Measurements from ENCODE around the gene KRT31. TPM values are rescaled to one million over a fixed set of nuclear protein-coding genes. Genes with fewer than 3 reads are reported as not detected.

KRT31 gene
- total RNA-seq, 1 experiment from 2014 or later: not detected

DNA sequence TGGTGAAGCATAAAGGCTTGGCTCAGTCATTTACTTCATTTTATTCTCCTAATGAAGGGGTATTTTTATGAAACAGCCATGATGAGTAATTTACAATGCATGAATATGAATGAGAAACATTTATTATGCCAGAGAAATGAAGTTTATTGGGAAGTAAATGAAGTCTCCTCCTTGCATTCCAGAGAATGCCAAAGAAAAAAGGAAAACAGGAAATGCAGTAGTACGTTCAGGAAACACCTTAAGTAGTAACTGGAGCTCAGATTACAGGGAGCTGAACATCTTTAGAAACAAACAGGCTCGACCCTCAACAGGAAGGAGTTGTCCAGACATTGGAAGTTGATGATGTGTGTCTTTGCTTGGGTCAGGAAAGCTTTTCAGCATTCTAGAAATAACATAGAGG is 19.9 kb downstream of the KRT31 start (continued):
- TF ChIP-seq, protein P1, sequence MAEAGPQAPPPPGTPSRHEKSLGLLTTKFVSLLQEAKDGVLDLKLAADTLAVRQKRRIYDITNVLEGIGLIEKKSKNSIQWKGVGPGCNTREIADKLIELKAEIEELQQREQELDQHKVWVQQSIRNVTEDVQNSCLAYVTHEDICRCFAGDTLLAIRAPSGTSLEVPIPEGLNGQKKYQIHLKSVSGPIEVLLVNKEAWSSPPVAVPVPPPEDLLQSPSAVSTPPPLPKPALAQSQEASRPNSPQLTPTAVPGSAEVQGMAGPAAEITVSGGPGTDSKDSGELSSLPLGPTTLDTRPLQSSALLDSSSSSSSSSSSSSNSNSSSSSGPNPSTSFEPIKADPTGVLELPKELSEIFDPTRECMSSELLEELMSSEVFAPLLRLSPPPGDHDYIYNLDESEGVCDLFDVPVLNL (CRISPR knock-in tag; IDR thresholded peaks at IDR 0.05; ENCODE audit: borderline replicate concordance, low read depth): no peak
- no peak for TF ChIP-seq SMAD4 (CRISPR knock-in tag; IDR thresholded peaks at IDR 0.05)
- no peak for TF ChIP-seq NR3C1 (CRISPR knock-in tag; conservative IDR thresholded peaks at IDR 0.05; ENCODE audit: low read depth)
- TF ChIP-seq ZNF121 (CRISPR knock-in tag; IDR thresholded peaks at IDR 0.05): no peak
- no peak for TF ChIP-seq ZNF138 (CRISPR knock-in tag; conservative IDR thresholded peaks at IDR 0.05)
- TF ChIP-seq, protein P2, sequence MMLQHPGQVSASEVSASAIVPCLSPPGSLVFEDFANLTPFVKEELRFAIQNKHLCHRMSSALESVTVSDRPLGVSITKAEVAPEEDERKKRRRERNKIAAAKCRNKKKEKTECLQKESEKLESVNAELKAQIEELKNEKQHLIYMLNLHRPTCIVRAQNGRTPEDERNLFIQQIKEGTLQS (CRISPR knock-in tag; conservative IDR thresholded peaks at IDR 0.05): no peak
- no peak for TF ChIP-seq NR1H2 (CRISPR knock-in tag; IDR thresholded peaks at IDR 0.05)
- no peak for TF ChIP-seq ETV6 (CRISPR knock-in tag; IDR thresholded peaks at IDR 0.05)
- TF ChIP-seq TEAD4 (CRISPR knock-in tag; IDR thresholded peaks at IDR 0.05): no peak
- no peak for TF ChIP-seq NR2C2 (CRISPR knock-in tag; IDR thresholded peaks at IDR 0.05)
- TF ChIP-seq, protein P3, sequence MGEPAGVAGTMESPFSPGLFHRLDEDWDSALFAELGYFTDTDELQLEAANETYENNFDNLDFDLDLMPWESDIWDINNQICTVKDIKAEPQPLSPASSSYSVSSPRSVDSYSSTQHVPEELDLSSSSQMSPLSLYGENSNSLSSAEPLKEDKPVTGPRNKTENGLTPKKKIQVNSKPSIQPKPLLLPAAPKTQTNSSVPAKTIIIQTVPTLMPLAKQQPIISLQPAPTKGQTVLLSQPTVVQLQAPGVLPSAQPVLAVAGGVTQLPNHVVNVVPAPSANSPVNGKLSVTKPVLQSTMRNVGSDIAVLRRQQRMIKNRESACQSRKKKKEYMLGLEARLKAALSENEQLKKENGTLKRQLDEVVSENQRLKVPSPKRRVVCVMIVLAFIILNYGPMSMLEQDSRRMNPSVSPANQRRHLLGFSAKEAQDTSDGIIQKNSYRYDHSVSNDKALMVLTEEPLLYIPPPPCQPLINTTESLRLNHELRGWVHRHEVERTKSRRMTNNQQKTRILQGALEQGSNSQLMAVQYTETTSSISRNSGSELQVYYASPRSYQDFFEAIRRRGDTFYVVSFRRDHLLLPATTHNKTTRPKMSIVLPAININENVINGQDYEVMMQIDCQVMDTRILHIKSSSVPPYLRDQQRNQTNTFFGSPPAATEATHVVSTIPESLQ (CRISPR knock-in tag; IDR thresholded peaks at IDR 0.05): no peak
- TF ChIP-seq KAT7 (CRISPR knock-in tag; IDR thresholded peaks at IDR 0.05; ENCODE audit: borderline replicate concordance): no peak
- TF ChIP-seq, protein P4, sequence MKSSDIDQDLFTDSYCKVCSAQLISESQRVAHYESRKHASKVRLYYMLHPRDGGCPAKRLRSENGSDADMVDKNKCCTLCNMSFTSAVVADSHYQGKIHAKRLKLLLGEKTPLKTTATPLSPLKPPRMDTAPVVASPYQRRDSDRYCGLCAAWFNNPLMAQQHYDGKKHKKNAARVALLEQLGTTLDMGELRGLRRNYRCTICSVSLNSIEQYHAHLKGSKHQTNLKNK (CRISPR knock-in tag; IDR thresholded peaks at IDR 0.05): no peak
- TF ChIP-seq FOXK1 (CRISPR knock-in tag; IDR thresholded peaks at IDR 0.05): no peak
- TF ChIP-seq, protein P5, sequence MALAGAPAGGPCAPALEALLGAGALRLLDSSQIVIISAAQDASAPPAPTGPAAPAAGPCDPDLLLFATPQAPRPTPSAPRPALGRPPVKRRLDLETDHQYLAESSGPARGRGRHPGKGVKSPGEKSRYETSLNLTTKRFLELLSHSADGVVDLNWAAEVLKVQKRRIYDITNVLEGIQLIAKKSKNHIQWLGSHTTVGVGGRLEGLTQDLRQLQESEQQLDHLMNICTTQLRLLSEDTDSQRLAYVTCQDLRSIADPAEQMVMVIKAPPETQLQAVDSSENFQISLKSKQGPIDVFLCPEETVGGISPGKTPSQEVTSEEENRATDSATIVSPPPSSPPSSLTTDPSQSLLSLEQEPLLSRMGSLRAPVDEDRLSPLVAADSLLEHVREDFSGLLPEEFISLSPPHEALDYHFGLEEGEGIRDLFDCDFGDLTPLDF (CRISPR knock-in tag; IDR thresholded peaks at IDR 0.05): no peak

DNA sequence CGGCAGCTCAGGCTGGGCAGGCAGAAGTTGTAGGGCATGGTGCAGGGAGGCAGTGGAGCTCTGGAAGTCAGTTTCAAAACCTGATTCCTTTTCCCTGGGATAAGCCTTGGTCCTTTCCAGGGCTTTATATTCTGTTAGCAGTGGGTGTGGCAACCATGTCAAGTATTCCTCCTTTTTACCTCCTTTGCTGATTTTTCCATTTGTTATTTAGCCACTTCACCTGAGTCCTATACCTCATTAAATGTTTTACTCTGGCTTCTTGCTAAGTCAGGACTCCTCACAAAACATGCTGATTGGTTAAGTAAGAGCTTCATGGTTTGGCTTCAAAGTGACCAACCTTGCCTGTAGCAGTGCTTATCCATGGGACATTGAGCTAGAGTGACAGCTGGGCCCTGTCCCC is 27.7 kb downstream of the KRT31 start, which contains the start of gene KRT33B:
Gene KRT33B, minus strand, starts transcription at position 101 of the 400 bp plus-strand sequence. Its CDS starts 63 bp downstream, at position 38.
- no peaks in the 10 kb centered on the region for H3K4me1 Mint-ChIP-seq
- no peak for DNase-seq (ENCODE audit: low spot score)
- no peaks in the 10 kb centered on the region for H3K36me3 Mint-ChIP-seq
- H3K27me3 Mint-ChIP-seq (ENCODE audit: low read depth): peaks cover 6% of the 10 kb centered on the region
- no peak within 1 kb of the TSS for H3K4me3 Mint-ChIP-seq
- no peak within 1 kb of the TSS for H3K27ac Mint-ChIP-seq
- TF ChIP-seq, protein P6, sequence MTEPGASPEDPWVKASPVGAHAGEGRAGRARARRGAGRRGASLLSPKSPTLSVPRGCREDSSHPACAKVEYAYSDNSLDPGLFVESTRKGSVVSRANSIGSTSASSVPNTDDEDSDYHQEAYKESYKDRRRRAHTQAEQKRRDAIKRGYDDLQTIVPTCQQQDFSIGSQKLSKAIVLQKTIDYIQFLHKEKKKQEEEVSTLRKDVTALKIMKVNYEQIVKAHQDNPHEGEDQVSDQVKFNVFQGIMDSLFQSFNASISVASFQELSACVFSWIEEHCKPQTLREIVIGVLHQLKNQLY (CRISPR knock-in tag; IDR thresholded peaks at IDR 0.05): no peak
- TF ChIP-seq SMAD3 (CRISPR knock-in tag; IDR thresholded peaks at IDR 0.05; ENCODE audit: borderline replicate concordance) (no peak), TEAD4 (CRISPR knock-in tag; IDR thresholded peaks at IDR 0.05) (no peak), ZNF263 (CRISPR knock-in tag; IDR thresholded peaks at IDR 0.05; ENCODE audit: low read depth) (no peak), CBFB (CRISPR knock-in tag; IDR thresholded peaks at IDR 0.05; ENCODE audit: low read depth) (no peak), HMGA2 (CRISPR knock-in tag; IDR thresholded peaks at IDR 0.05) (no peak), ZBTB21 (CRISPR knock-in tag; IDR thresholded peaks at IDR 0.05; ENCODE audit: borderline replicate concordance) (no peak), ZNF138 (CRISPR knock-in tag; conservative IDR thresholded peaks at IDR 0.05) (no peak), MYBL2 (CRISPR knock-in tag; IDR thresholded peaks at IDR 0.05) (no peak)
- TF ChIP-seq, protein P7, sequence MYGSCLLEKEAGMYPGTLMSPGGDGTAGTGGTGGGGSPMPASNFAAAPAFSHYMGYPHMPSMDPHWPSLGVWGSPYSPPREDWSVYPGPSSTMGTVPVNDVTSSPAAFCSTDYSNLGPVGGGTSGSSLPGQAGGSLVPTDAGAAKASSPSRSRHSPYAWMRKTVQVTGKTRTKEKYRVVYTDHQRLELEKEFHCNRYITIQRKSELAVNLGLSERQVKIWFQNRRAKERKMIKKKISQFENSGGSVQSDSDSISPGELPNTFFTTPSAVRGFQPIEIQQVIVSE (CRISPR knock-in tag; IDR thresholded peaks at IDR 0.05; ENCODE audit: borderline replicate concordance): no peak
- POLR2A ChIA-PET: no interaction called here
- CTCF ChIA-PET: interaction anchor here (0.7 to 1.3 kb wide), 2 partner anchors 48 to 179 kb away, joined by 3 to 4 read pairs; no protein-coding TSS in a partner anchor
- ATAC-seq: no peak
- H3K9me3 Mint-ChIP-seq: peaks cover 12% of the 10 kb centered on the region
